ENCODE data around the gene PFKFB4.

DNA sequence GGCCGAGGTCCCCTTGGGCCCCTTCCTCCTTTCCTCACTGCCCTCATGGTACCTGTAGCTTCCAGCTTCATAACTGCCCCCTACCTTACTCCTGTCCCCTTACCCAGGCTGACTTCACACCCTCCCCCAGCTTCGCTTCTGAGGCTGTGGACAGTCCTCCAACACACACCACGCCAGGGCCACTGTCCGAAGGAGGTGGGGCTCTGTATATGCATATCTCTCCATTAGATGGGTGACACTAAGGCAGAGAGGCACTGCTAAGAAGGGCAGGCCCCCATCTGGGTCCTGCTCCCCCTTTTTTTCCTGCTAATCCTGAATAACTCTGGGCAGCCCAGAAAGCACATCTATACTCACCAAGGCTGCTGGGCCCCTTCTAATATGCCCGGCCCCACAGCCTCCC is 39.6 kb upstream of the PFKFB4 start:
- TF ChIP-seq, protein P1, sequence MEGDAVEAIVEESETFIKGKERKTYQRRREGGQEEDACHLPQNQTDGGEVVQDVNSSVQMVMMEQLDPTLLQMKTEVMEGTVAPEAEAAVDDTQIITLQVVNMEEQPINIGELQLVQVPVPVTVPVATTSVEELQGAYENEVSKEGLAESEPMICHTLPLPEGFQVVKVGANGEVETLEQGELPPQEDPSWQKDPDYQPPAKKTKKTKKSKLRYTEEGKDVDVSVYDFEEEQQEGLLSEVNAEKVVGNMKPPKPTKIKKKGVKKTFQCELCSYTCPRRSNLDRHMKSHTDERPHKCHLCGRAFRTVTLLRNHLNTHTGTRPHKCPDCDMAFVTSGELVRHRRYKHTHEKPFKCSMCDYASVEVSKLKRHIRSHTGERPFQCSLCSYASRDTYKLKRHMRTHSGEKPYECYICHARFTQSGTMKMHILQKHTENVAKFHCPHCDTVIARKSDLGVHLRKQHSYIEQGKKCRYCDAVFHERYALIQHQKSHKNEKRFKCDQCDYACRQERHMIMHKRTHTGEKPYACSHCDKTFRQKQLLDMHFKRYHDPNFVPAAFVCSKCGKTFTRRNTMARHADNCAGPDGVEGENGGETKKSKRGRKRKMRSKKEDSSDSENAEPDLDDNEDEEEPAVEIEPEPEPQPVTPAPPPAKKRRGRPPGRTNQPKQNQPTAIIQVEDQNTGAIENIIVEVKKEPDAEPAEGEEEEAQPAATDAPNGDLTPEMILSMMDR (IDR thresholded peaks at IDR 0.05), result no peak
- TF ChIP-seq POLR2A (IDR thresholded peaks at IDR 0.05), result no peak
